Skeletal muscle tissue (tissue), 4 donors: ENCODE measurements around the gene DLG2. TPM values are rescaled to one million over a fixed set of nuclear protein-coding genes. Genes with fewer than 3 reads are reported as not detected.

ENCODE experiments used
- H3K27ac ChIP-seq: one replicate; pipeline ENCODE4 v1.7.0; 2013; ENCODE audit warnings: mild to moderate bottlenecking, low read depth, low read length, inconsistent platforms
- H3K27me3 ChIP-seq, 3 donors: one replicate each; pipeline ENCODE4 v1.7.0; 2013; ENCODE audit warnings: low read length in 3 of 3; ENCODE audit not compliant: control insufficient read depth in 3 of 3, insufficient read depth in 3 of 3
- H3K36me3 ChIP-seq, 3 donors: one replicate each; pipeline ENCODE4 v1.7.0; 2013; ENCODE audit warnings: low read length in 3 of 3; ENCODE audit not compliant: control insufficient read depth in 3 of 3, insufficient read depth in 3 of 3
- H3K4me1 ChIP-seq, 3 donors: one replicate each; pipeline ENCODE4 v1.7.0; 2013; ENCODE audit warnings: low read length in 3 of 3, mild to moderate bottlenecking in 3 of 3; ENCODE audit not compliant: control insufficient read depth in 3 of 3, insufficient read depth in 3 of 3
- H3K4me3 ChIP-seq, 3 donors: one replicate each; pipeline ENCODE4 v1.7.0; 2013; ENCODE audit warnings: low read length in 3 of 3
- H3K9ac ChIP-seq, 3 donors: one replicate each; pipeline ENCODE4 v1.7.0; 2013; ENCODE audit warnings: low read length in 3 of 3, mild to moderate bottlenecking in 3 of 3, moderate library complexity in 2 of 3, low read depth in 1 of 3
- H3K9me3 ChIP-seq, 3 donors: one replicate each; pipeline ENCODE4 v1.7.0; 2013; ENCODE audit warnings: low read length in 3 of 3; ENCODE audit not compliant: control insufficient read depth in 3 of 3
- total RNA-seq: library from RNA; depleted of rRNA; stranded (reverse); fragments of >200 nt; gene quantifications from one replicate; pipeline ENCODE4 v1.2.3, GENCODE V29; 2014
- donor health status: Osteomylitis.

DLG2 gene
- total RNA-seq, 1 donor from 2014 or later, result 18.3 TPM

DNA sequence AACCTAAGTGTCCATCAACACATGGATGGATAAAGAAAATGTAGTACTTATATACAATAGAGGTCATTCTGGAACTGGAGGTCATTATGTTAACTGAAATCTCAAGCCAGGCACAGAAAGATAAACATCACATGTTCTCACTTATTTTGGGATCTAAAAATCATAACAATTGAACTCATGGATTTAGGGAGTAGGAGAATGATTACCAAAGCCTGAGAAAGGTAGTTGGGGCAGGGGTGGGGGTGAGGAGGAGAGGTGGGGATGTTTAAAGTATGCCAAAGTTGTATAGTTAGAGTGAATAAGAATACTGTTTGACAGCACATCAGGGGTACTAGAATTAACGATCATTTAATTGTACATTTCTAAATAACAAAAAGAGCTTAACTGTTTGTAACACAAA is 1112.7 kb downstream of the DLG2 start:
- Histone ChIP-seq H3K27ac (no peak overlapping the region), H3K9me3 (no peaks in the 10 kb centered on the region), H3K36me3 (no peaks in the 10 kb centered on the region), H3K27me3 (no peaks in the 10 kb centered on the region), H3K9ac (no peak overlapping the region), H3K4me1 (no peaks in the 10 kb centered on the region), H3K4me3 (no peak overlapping the region)

DNA sequence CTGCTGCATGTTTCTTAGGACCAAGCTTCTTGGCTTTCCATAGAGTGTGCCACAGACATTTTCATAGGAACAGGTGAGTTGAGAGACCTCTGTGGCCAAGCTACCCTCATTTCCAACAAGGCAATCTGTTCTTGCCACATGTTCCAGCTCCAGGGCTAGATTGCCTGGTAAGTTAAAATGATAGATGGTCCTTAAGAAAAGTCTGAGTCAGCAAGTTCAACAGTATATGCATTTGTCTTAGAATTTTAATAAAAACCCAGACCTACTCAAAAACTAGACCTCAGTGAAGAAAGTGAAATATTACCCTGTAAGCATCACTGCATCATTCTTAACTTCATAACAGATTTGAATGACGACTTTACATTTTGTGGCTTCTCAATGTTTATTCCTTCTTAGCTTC is 1123.6 kb downstream of the DLG2 start:
- Histone ChIP-seq H3K27ac (no peak overlapping the region), H3K4me3 (no peak overlapping the region)

DNA sequence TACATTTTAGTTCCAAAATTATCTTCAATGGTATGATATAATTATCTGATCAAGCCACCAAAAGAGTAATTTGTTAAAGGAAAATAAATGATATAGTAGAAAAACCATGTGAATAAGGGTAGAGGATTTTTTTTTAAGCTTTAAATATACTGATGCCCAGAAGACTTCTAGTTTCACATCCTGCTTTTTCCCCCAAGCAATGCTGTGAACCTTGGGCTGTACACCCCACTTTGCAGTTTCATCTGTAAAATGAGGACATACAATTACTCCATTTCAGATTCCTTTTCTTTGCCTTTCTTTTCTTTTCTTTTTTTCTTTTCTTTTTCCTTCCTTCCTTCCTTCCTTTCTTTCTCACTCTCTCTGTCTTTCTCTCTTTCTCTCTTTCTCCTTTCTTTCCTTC is 1125.4 kb downstream of the DLG2 start:
- no peaks in the 10 kb centered on the region for H3K4me1 ChIP-seq
- H3K4me3 ChIP-seq, result no peak overlapping the region
- no peaks in the 10 kb centered on the region for H3K9me3 ChIP-seq
- no peaks in the 10 kb centered on the region for H3K27me3 ChIP-seq
- no peak overlapping the region for H3K27ac ChIP-seq
- H3K9ac ChIP-seq, result no peak overlapping the region
- no peaks in the 10 kb centered on the region for H3K36me3 ChIP-seq

More for the DNA sequence above, 1123.6 kb downstream of the DLG2 start:
- no peaks in the 10 kb centered on the region for H3K4me1 ChIP-seq
- no peaks in the 10 kb centered on the region for H3K27me3 ChIP-seq
- no peak overlapping the region for H3K9ac ChIP-seq
- H3K36me3 ChIP-seq, result no peaks in the 10 kb centered on the region
- H3K9me3 ChIP-seq, result no peaks in the 10 kb centered on the region

DNA sequence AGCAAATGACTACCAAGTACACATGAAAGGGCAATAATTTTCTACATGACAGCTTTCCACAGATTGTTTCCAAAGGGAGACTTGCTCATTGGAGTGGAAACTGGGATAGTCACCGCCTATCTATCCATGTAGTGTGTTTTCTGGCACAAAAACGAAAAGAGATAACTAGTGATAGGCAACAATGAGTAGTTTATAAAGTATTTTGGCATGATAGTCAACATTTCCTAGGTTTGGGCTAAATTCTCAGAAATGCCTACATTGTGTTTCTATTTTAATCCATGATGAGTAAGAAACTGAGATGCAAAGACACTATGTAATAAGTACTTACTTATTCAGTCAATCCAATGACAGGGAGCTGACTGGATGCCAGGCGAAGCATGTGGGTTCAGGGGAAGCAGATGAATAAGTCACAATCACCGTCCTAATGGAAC is 1129.1 kb downstream of the DLG2 start:
- no peak overlapping the region for H3K27ac ChIP-seq
- H3K9ac ChIP-seq, result no peak overlapping the region
- H3K4me1 ChIP-seq, result no peaks in the 10 kb centered on the region
- H3K4me3 ChIP-seq, result no peak overlapping the region
- no peaks in the 10 kb centered on the region for H3K9me3 ChIP-seq
- no peaks in the 10 kb centered on the region for H3K27me3 ChIP-seq
- no peaks in the 10 kb centered on the region for H3K36me3 ChIP-seq

- Histone ChIP-seq H3K4me1 (no peaks in the 10 kb centered on the region), H3K9me3 (no peaks in the 10 kb centered on the region), H3K9ac (no peak overlapping the region), H3K36me3 (no peaks in the 10 kb centered on the region), H3K27me3 (no peaks in the 10 kb centered on the region), H3K4me3 (no peak overlapping the region), H3K27ac (no peak overlapping the region)
Observed at GRCh38 chr11:84497181-84497580, 1130.0 kb downstream of the DLG2 start.

GRCh38 chr11:84496122-84496521 is 1131.0 kb downstream of the DLG2 start:
- H3K36me3 ChIP-seq, result no peaks in the 10 kb centered on the region
- no peak overlapping the region for H3K9ac ChIP-seq
- H3K9me3 ChIP-seq, result no peaks in the 10 kb centered on the region
- no peak overlapping the region for H3K27ac ChIP-seq
- no peaks in the 10 kb centered on the region for H3K27me3 ChIP-seq
- H3K4me1 ChIP-seq, result no peaks in the 10 kb centered on the region
- H3K4me3 ChIP-seq, result no peak overlapping the region

DNA sequence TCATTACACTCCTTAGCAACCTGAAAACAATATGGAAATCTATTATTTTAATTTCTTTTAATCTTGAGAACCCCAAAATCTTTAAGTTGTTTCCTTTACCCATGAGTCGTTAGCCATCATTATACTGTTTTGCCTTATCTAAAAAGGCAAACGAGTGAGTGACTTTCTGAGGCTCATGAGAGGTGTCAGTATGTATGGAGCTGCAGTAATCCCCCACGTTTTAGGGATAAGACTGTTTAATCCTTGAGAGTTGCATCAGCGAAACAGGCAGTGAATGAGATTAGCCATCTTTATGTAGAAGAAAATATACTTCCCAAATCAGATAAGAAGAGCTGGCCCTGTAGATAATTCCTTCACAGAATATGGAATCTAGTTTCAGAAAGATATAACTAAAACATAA is 1147.0 kb downstream of the DLG2 start:
- Histone ChIP-seq H3K9ac (no peak overlapping the region), H3K27ac (no peak overlapping the region), H3K4me1 (no peaks in the 10 kb centered on the region), H3K4me3 (no peak overlapping the region), H3K9me3 (no peaks in the 10 kb centered on the region), H3K27me3 (no peaks in the 10 kb centered on the region), H3K36me3 (no peaks in the 10 kb centered on the region)

- Histone ChIP-seq H3K9me3 (no peaks in the 10 kb centered on the region), H3K4me1 (no peaks in the 10 kb centered on the region), H3K4me3 (no peak overlapping the region), H3K27me3 (no peaks in the 10 kb centered on the region), H3K36me3 (no peaks in the 10 kb centered on the region), H3K27ac (no peak overlapping the region), H3K9ac (no peak overlapping the region)
Observed at GRCh38 chr11:84476581-84476980, 1150.6 kb downstream of the DLG2 start.

GRCh38 chr11:84471501-84471900 is 1155.6 kb downstream of the DLG2 start:
- Histone ChIP-seq H3K27ac (no peak overlapping the region), H3K9me3 (no peaks in the 10 kb centered on the region), H3K36me3 (no peaks in the 10 kb centered on the region), H3K27me3 (no peaks in the 10 kb centered on the region), H3K9ac (no peak overlapping the region), H3K4me3 (no peak overlapping the region), H3K4me1 (no peaks in the 10 kb centered on the region)

- Histone ChIP-seq H3K9ac (no peak overlapping the region), H3K4me1 (no peaks in the 10 kb centered on the region), H3K27me3 (no peaks in the 10 kb centered on the region), H3K4me3 (no peak overlapping the region), H3K36me3 (no peaks in the 10 kb centered on the region), H3K9me3 (no peaks in the 10 kb centered on the region), H3K27ac (no peak overlapping the region)
Observed at GRCh38 chr11:84468235-84468634, 1158.9 kb downstream of the DLG2 start.

GRCh38 chr11:84465040-84465439 is 1162.1 kb downstream of the DLG2 start:
- Histone ChIP-seq H3K27me3 (no peaks in the 10 kb centered on the region), H3K4me1 (no peaks in the 10 kb centered on the region)

More at GRCh38 chr11:84465040-84465439, 1162.1 kb downstream of the DLG2 start:
- H3K27ac ChIP-seq, result no peak overlapping the region
- no peaks in the 10 kb centered on the region for H3K36me3 ChIP-seq
- H3K9me3 ChIP-seq, result no peaks in the 10 kb centered on the region
- H3K9ac ChIP-seq, result no peak overlapping the region
- no peak overlapping the region for H3K4me3 ChIP-seq
